Stimulated activated naive CD4-positive, alpha-beta T cell (primary cell): Measurements from ENCODE around the gene CNTNAP2.
"Not testable (repeated sequence)": the region's sequence is repeated elsewhere in the genome, so short reads cannot be mapped to it uniquely, and the experiment has no call there.

Experiments
- DNase-seq, 6 experiments: peaks; one replicate each; lab custom pipeline; 2025; lab: John Stamatoyannopoulos, UW

CNTNAP2 gene

GRCh38 chr7:147771344-147771743 is 1654.7 kb downstream of the CNTNAP2 start:
- DNase-seq, result no peak

GRCh38 chr7:147774461-147774860 is 1657.9 kb downstream of the CNTNAP2 start:
- DNase-seq, result no peak

GRCh38 chr7:147775516-147776284 is 1659.1 kb downstream of the CNTNAP2 start:
- no peak for DNase-seq

- DNase-seq, result no peak
Measured at GRCh38 chr7:147777309-147777708, 1660.7 kb downstream of the CNTNAP2 start.

- no peak for DNase-seq
Measured at GRCh38 chr7:147779949-147780348, 1663.3 kb downstream of the CNTNAP2 start.

GRCh38 chr7:147796581-147796980 is 1680.0 kb downstream of the CNTNAP2 start:
- no peak for DNase-seq

- DNase-seq, result no peak
Measured at GRCh38 chr7:147798001-147798400, 1681.4 kb downstream of the CNTNAP2 start.

- not testable (repeated sequence) for DNase-seq
Measured at GRCh38 chr7:147801762-147802161, 1685.2 kb downstream of the CNTNAP2 start.

- DNase-seq, result no peak
Measured at GRCh38 chr7:147803151-147803550, 1686.5 kb downstream of the CNTNAP2 start.

- DNase-seq, result no peak
Measured at GRCh38 chr7:147803606-147804005, 1687.0 kb downstream of the CNTNAP2 start.

GRCh38 chr7:147804032-147804431 is 1687.4 kb downstream of the CNTNAP2 start:
- no peak for DNase-seq

GRCh38 chr7:147805996-147806576 is 1689.5 kb downstream of the CNTNAP2 start:
- DNase-seq, result no peak

GRCh38 chr7:147809786-147810185 is 1693.2 kb downstream of the CNTNAP2 start:
- DNase-seq, result no peak

GRCh38 chr7:147810269-147810668 is 1693.7 kb downstream of the CNTNAP2 start:
- no peak for DNase-seq

- DNase-seq, result no peak
Measured at GRCh38 chr7:147811923-147812322, 1695.3 kb downstream of the CNTNAP2 start.

- DNase-seq, result no peak
Measured at GRCh38 chr7:147813316-147813715, 1696.7 kb downstream of the CNTNAP2 start.

- no peak for DNase-seq
Measured at GRCh38 chr7:147818317-147818716, 1701.7 kb downstream of the CNTNAP2 start.

GRCh38 chr7:147824671-147825070 is 1708.1 kb downstream of the CNTNAP2 start:
- DNase-seq, result no peak

- DNase-seq, result no peak
Measured at GRCh38 chr7:147829016-147829415, 1712.4 kb downstream of the CNTNAP2 start.

GRCh38 chr7:147833557-147833956 is 1717.0 kb downstream of the CNTNAP2 start:
- DNase-seq, result no peak

- no peak for DNase-seq
Measured at GRCh38 chr7:147833970-147834369, 1717.4 kb downstream of the CNTNAP2 start.

- DNase-seq, result no peak
Measured at GRCh38 chr7:147852833-147853232, 1736.2 kb downstream of the CNTNAP2 start.
